Spleen (tissue), 11 donors: ENCODE data around the gene FHIT. TPM values are rescaled to one million over a fixed set of nuclear protein-coding genes. Genes with fewer than 3 reads are reported as not detected.

Source experiments
- DNase-seq: peaks from one replicate; pipeline ENCODE4 v3.0.0-alpha.2; 2020
- H3K27ac ChIP-seq, 8 donors: fragments of 200-600 bp; sonication (generic) in 7 of 8; 1 replicate in 4 of 8; 2 replicates in 4 of 8; pipeline versions ENCODE4 v1.5.0 to v1.8.0; 2016 to 2021; ENCODE audit warnings: inconsistent platforms in 4 of 8, mild to moderate bottlenecking in 4 of 8, moderate library complexity in 1 of 8
- H3K27me3 ChIP-seq, 7 donors: fragments of 200-600 bp; sonication (generic) in 6 of 7; replicated peaks in 1 of 7; 1 replicate in 4 of 7; 2 replicates in 3 of 7; pipeline versions ENCODE4 v1.5.0 to v1.8.0; 2016 to 2021; ENCODE audit warnings: inconsistent platforms in 3 of 7, mild to moderate bottlenecking in 1 of 7
- H3K36me3 ChIP-seq, 6 donors: fragments of 200-600 bp; sonication (generic) in 5 of 6; 1 replicate in 4 of 6; 2 replicates in 2 of 6; pipeline versions ENCODE4 v1.5.0 to v1.8.0; 2016 to 2021; ENCODE audit warnings: inconsistent platforms in 2 of 6
- H3K4me1 ChIP-seq, 6 donors: fragments of 200-600 bp; sonication (generic) in 5 of 6; 1 replicate in 3 of 6; 2 replicates in 3 of 6; pipeline versions ENCODE4 v1.5.0 to v1.8.0; 2016 to 2021; ENCODE audit warnings: inconsistent platforms in 3 of 6
- H3K4me3 ChIP-seq, 8 donors: fragments of 200-600 bp; sonication (generic) in 7 of 8; 1 replicate in 4 of 8; 2 replicates in 4 of 8; pipeline versions ENCODE4 v1.5.0 to v1.8.0; 2016 to 2021; ENCODE audit warnings: inconsistent platforms in 4 of 8, mild to moderate bottlenecking in 4 of 8, moderate library complexity in 2 of 8
- H3K9me3 ChIP-seq, 8 donors: fragments of 200-600 bp; sonication (generic) in 7 of 8; 1 replicate in 4 of 8; 2 replicates in 4 of 8; pipeline versions ENCODE4 v1.5.0 to v1.8.0; 2016 to 2021; ENCODE audit warnings: inconsistent platforms in 4 of 8
- POLR2A ChIP-seq, 3 donors: fragments of 450-650 bp; IDR thresholded peaks; one replicate each; pipeline ENCODE4 v1.5.1; 2017; ENCODE audit warnings: antibody characterized with exemption in 3 of 3, mild to moderate bottlenecking in 1 of 3
- POLR2AphosphoS5 ChIP-seq, 3 donors: sonication (generic); formaldehyde crosslinking; IDR thresholded peaks; one replicate each; pipeline ENCODE4 v1.5.1; 2017; ENCODE audit warnings: antibody characterized with exemption in 3 of 3
- WGBS, 5 donors: extraction: QIAGEN DNeasy Blood & Tissue Kit in 3 of 5; methylation state at CpG; one replicate each; pipeline versions ENCODE4 v1.1.5 to v1.1.7; 2013 to 2018; 5-methylcytosine and 5-hydroxymethylcytosine counted together
- intact Hi-C: fragments of 100-400 bp; cut with DNase I; formaldehyde crosslinking; loops from one replicate; pipeline ENCODE4 v1.15.0; 2023; ENCODE audit warnings: low total_unique reads
- polyA plus RNA-seq, 3 donors: library from polyadenylated mRNA; stranded (reverse); fragments of 200-250 nt; gene quantifications; one replicate each; pipeline ENCODE4 v1.2.1, GENCODE V29; 2013
- total RNA-seq, 7 donors: library from RNA; depleted of rRNA in 3 of 7; stranded (reverse); fragments of >200 nt in 3 of 7; fragmentation: NEBNext Ultra II Directional in 4 of 7; extraction: Animal tissue kit (Norgen Biotek cat#: 25700) in 4 of 7; gene quantifications; one replicate each; pipeline versions ENCODE4 v1.1.0 to v1.2.1, GENCODE V29; 2016 to 2021
- TF ChIP-seq, protein P1 (sequence below), 11 experiments: fragments of 200-600 bp in 7 of 11; fragments of 450-650 bp in 4 of 11; sonication (generic) in 4 of 11; IDR thresholded peaks in 8 of 11; conservative IDR thresholded peaks in 3 of 11; 1 replicate in 7 of 11; 2 replicates in 4 of 11; pipeline versions ENCODE4 v1.4.0 to v1.8.0; 2016 to 2021; ENCODE audit warnings: antibody characterized with exemption in 11 of 11, inconsistent platforms in 4 of 11, mild to moderate bottlenecking in 1 of 11
- donor health status: healthy with polysubstance abuse.
- donor health status: DM: no; HTN: no; CAD: no; lungs with moderate emphysema.
- donor health status: DM: no; HTN: no; CAD: no.
- donor health status: Bipolar disorder and iron deficiency.
- donor health status: healthy.
- donor health status: DM: no; HTN: no; CAD: no.
- donor health status: DM: yes; HTN: yes; CAD: no.

Gene FHIT
- total and polyA plus RNA-seq, 10 donors: 4.1 to 23.1 (median 12.2) TPM

DNA sequence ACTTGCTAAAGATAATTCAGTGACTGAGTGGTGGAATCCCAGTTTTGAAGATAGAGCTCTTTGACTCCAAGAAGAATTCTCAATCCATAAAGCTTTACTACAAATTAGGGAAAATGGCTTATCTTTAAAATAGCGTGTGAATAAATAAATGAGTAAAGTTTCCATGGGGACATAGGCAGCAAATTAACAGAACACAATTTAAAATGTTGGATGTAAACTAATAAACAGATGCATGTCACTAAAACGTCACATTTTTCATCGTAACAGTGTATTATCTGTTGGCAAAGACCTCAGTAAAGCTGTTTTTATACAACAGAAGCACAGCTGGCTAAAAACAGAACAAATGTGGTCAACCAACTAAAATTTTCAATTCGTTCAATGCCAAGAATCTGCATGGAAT, 1287.6 kb downstream of the FHIT start:
- Histone ChIP-seq H3K9me3 (peaks cover 0 to 2% (median 0%) of the 10 kb centered on the region in 8 donors), H3K36me3 (no peaks in the 10 kb centered on the region), H3K4me3 (no peak overlapping the region), H3K4me1 (no peaks in the 10 kb centered on the region), H3K27ac (no peak overlapping the region), H3K27me3 (no peaks in the 10 kb centered on the region)
- WGBS, 5 donors: 69 to 76% (median 72%) methylated on average over 4 of the region's 4 CpGs
- intact Hi-C loops: no loop called here
- TF ChIP-seq POLR2AphosphoS5 (IDR thresholded peaks at IDR 0.05): no peak
- DNase-seq: no peak

GRCh38 chr3:59957150-59957549, 1294.1 kb downstream of the FHIT start:
- Histone ChIP-seq H3K9me3 (peaks cover 0 to 2% (median 0%) of the 10 kb centered on the region in 8 donors), H3K36me3 (no peaks in the 10 kb centered on the region), H3K27me3 (no peaks in the 10 kb centered on the region), H3K4me1 (no peaks in the 10 kb centered on the region), H3K4me3 (no peak overlapping the region), H3K27ac (no peak overlapping the region)
- intact Hi-C loops: no loop called here
- TF ChIP-seq, protein P1, sequence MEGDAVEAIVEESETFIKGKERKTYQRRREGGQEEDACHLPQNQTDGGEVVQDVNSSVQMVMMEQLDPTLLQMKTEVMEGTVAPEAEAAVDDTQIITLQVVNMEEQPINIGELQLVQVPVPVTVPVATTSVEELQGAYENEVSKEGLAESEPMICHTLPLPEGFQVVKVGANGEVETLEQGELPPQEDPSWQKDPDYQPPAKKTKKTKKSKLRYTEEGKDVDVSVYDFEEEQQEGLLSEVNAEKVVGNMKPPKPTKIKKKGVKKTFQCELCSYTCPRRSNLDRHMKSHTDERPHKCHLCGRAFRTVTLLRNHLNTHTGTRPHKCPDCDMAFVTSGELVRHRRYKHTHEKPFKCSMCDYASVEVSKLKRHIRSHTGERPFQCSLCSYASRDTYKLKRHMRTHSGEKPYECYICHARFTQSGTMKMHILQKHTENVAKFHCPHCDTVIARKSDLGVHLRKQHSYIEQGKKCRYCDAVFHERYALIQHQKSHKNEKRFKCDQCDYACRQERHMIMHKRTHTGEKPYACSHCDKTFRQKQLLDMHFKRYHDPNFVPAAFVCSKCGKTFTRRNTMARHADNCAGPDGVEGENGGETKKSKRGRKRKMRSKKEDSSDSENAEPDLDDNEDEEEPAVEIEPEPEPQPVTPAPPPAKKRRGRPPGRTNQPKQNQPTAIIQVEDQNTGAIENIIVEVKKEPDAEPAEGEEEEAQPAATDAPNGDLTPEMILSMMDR (IDR thresholded peaks at IDR 0.05 in 8 of 11, conservative IDR thresholded peaks at IDR 0.05 in 3 of 11): no peak
- TF ChIP-seq POLR2AphosphoS5 (IDR thresholded peaks at IDR 0.05) (no peak), POLR2A (IDR thresholded peaks at IDR 0.05) (no peak)
- DNase-seq: no peak
- WGBS, 5 donors: 68 to 81% (median 76%) methylated on average over 2 of the region's 2 CpGs

DNA sequence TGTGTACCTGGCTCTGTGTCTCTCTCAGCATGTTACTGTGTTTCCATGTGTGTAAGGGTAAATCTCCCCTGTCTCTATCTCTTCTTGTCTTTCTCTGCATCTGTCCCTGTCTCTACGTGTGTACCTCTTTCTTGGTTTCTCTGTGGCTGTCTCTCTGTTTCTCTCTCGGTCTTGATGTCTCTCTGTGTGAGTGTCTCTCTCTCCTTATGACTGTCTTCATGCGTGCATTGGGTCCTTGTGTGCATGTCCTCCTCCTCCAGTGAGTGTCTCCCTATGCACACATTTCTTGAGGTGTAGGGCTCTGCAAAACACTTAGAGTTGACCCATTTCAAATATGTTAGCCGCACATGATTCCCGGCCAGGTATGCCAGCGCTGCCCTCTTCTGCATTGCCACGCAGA, 1298.1 kb downstream of the FHIT start:
- 89 to 98% (median 95%) methylated on average over 7 of the region's 7 CpGs for WGBS, 5 donors
- Histone ChIP-seq H3K27me3 (no peaks in the 10 kb centered on the region), H3K9me3 (no peaks in the 10 kb centered on the region), H3K4me3 (no peak overlapping the region), H3K36me3 (no peaks in the 10 kb centered on the region), H3K4me1 (no peaks in the 10 kb centered on the region), H3K27ac (no peak overlapping the region)
- DNase-seq: no peak
- intact Hi-C loops: no loop called here
- TF ChIP-seq POLR2A (IDR thresholded peaks at IDR 0.05) (no peak), POLR2AphosphoS5 (IDR thresholded peaks at IDR 0.05) (no peak)
- TF ChIP-seq, protein P1 (IDR thresholded peaks at IDR 0.05 in 8 of 11, conservative IDR thresholded peaks at IDR 0.05 in 3 of 11): no peak

DNA sequence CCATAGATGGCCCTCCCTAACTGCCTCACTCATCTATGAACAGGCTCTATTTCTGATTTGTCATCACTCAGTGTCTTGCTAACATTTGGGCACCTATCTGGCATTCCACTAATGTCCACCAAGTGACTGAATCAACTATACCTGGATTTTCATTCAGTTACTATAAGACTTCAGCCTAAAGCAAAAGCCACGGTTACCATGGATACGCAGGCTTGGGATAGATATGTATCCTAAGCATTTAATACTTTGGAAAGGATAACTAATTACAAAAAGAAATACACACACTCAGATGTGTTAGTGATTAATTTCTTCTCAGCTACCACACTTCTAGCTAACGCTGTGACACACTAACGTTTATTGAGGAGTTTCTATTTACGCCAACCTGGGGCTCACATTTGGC, 1301.9 kb downstream of the FHIT start:
- intact Hi-C loops: no loop called here
- H3K4me1 ChIP-seq: no peaks in the 10 kb centered on the region
- no peak for TF ChIP-seq POLR2A (IDR thresholded peaks at IDR 0.05)
- no peak for TF ChIP-seq POLR2AphosphoS5 (IDR thresholded peaks at IDR 0.05)
- TF ChIP-seq, protein P1 (IDR thresholded peaks at IDR 0.05 in 8 of 11, conservative IDR thresholded peaks at IDR 0.05 in 3 of 11): no peak
- H3K27ac ChIP-seq: no peak overlapping the region
- H3K4me3 ChIP-seq: no peak overlapping the region
- H3K9me3 ChIP-seq: peaks cover 0 to 6% (median 0%) of the 10 kb centered on the region in 8 donors
- no peaks in the 10 kb centered on the region for H3K27me3 ChIP-seq
- no peak for DNase-seq
- H3K36me3 ChIP-seq: no peaks in the 10 kb centered on the region
- 72 to 88% (median 76%) methylated on average over 5 of the region's 5 CpGs for WGBS, 5 donors

DNA sequence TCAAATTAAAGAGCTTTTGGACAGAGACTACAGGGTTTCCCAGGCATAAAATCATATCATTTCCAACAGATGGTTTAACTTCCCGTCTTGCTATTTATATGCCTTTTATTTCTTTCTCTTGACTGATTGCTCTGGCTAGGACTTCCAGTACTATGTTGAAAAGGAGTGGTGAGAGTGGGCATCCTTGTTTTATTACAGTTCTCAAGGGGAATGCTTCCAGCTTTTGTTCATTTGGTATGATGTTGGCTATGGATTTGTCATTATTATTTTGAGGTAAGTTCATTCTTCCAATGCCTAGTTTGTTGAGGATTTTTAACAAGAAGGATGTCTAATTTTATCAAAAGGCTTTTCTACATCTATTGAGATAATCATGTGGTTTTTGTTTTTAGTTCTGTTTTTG, 1304.9 kb downstream of the FHIT start:
- Histone ChIP-seq H3K36me3 (no peaks in the 10 kb centered on the region), H3K4me3 (no peak overlapping the region), H3K9me3 (peaks cover 0 to 6% (median 0%) of the 10 kb centered on the region in 8 donors), H3K27ac (no peak overlapping the region), H3K27me3 (no peaks in the 10 kb centered on the region), H3K4me1 (peaks cover 0 to 3% (median 0%) of the 10 kb centered on the region in 6 donors)
- no peak for TF ChIP-seq POLR2AphosphoS5 (IDR thresholded peaks at IDR 0.05)
- TF ChIP-seq, protein P1 (IDR thresholded peaks at IDR 0.05 in 8 of 11, conservative IDR thresholded peaks at IDR 0.05 in 3 of 11): no peak
- no peak for TF ChIP-seq POLR2A (IDR thresholded peaks at IDR 0.05)
- intact Hi-C loops: no loop called here
- WGBS, 5 donors: 52 to 65% (median 61%) methylated on average over 1 of the region's 1 CpG
- no peak for DNase-seq
